Breast epithelium (tissue), 3 donors: ENCODE measurements around the gene LLPH.

ENCODE experiments used
- CTCF ChIP-seq, 3 donors: fragments of 450-650 bp; IDR thresholded peaks; one replicate each; pipeline ENCODE4 v1.5.1; 2016 to 2017; ENCODE audit warnings: antibody characterized with exemption in 3 of 3, mild to moderate bottlenecking in 3 of 3, moderate library complexity in 3 of 3
- POLR2A ChIP-seq: fragments of 450-650 bp; IDR thresholded peaks from one replicate; pipeline ENCODE4 v1.6.1; 2016; ENCODE audit warnings: antibody characterized with exemption, mild to moderate bottlenecking, moderate library complexity
- POLR2AphosphoS5 ChIP-seq, 3 donors: sonication (generic); formaldehyde crosslinking; IDR thresholded peaks; one replicate each; pipeline ENCODE4 v1.6.1; 2017; ENCODE audit warnings: antibody characterized with exemption in 3 of 3

- TF ChIP-seq POLR2AphosphoS5 (IDR thresholded peaks at IDR 0.05) (no peak), CTCF (IDR thresholded peaks at IDR 0.05) (no peak), POLR2A (no peak)
Measured at GRCh38 chr12:66129934-66130266, 650 bp downstream of the LLPH start.
